Measurements from ENCODE around the gene ABCC1.

DNA sequence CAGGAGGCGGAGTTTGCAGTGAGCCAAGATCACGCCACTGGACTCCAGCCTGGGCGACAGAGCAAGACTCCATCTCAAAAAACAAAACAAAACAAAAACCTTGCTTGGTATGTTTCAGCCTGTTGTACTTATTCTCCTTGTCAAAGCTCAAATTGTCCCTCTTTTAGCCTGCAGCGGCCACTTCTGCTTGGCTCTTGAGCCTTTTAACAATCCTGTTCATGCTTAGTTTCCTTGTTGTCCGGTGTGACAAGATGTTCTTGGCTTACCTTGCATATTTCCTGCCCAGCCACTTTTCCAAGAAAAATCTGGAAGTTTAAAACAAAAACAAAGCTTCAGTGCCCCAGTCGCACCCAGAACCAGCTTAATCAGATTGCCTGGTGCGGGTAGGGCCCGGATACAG lies 81.0 kb downstream of the ABCC1 start:
- TF ChIP-seq POLR2A (IDR thresholded peaks at IDR 0.05) (no peak), POLR2AphosphoS5 (IDR thresholded peaks at IDR 0.05) (no peak), EP300 (IDR thresholded peaks at IDR 0.05) (peak in 1 of 4 donors; percentile 35)
- TF ChIP-seq, protein P1, sequence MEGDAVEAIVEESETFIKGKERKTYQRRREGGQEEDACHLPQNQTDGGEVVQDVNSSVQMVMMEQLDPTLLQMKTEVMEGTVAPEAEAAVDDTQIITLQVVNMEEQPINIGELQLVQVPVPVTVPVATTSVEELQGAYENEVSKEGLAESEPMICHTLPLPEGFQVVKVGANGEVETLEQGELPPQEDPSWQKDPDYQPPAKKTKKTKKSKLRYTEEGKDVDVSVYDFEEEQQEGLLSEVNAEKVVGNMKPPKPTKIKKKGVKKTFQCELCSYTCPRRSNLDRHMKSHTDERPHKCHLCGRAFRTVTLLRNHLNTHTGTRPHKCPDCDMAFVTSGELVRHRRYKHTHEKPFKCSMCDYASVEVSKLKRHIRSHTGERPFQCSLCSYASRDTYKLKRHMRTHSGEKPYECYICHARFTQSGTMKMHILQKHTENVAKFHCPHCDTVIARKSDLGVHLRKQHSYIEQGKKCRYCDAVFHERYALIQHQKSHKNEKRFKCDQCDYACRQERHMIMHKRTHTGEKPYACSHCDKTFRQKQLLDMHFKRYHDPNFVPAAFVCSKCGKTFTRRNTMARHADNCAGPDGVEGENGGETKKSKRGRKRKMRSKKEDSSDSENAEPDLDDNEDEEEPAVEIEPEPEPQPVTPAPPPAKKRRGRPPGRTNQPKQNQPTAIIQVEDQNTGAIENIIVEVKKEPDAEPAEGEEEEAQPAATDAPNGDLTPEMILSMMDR (IDR thresholded peaks at IDR 0.05), result no peak
